Measurements from ENCODE around the gene BRD3. TPM values are rescaled to one million over a fixed set of nuclear protein-coding genes. Genes with fewer than 3 reads are reported as not detected.

Gene BRD3
- total and polyA plus RNA-seq, 2 of the 8 experiments (the other 6 are each of a cell fraction or from before 2014, with no cell fraction given), result 31.0 to 82.7 TPM

GRCh38 chr9:134103391-134103998 is 35.7 kb upstream of the BRD3 start:
- Histone ChIP-seq H3K4me1 (replicated peaks in 1 of 4; ENCODE audit: control insufficient read depth in 3 of 4, insufficient read depth in 4 of 4, low read length in 3 of 4) (no peaks in the 10 kb centered on the region), H3K56ac (replicated peaks; ENCODE audit: insufficient read length, low read depth, low read length) (peak overlapping the region; percentile 97), H3K9ac (replicated peaks in 1 of 4; ENCODE audit: extremely low read depth in 1 of 4, low read depth in 3 of 4, low read length in 3 of 4) (no peak overlapping the region), H3K79me1 (ENCODE audit: low read depth, low read length) (no peaks in the 10 kb centered on the region), H4K91ac (replicated peaks; ENCODE audit: insufficient read length, low read length) (no peak overlapping the region), H2BK15ac (ENCODE audit: low read length) (no peak overlapping the region), H3K14ac (ENCODE audit: insufficient read length) (no peak overlapping the region), H3K23ac (ENCODE audit: insufficient read length) (no peak overlapping the region), H2BK120ac (replicated peaks; ENCODE audit: low read depth, low read length) (no peak overlapping the region), H3K18ac (ENCODE audit: extremely low read depth, low read length) (no peak overlapping the region), H2AK5ac (ENCODE audit: low read depth, low read length) (peak overlapping the region; percentile 15; the same call in 1 of the 2 replicates), H3K23me2 (ENCODE audit: low read depth, low read length) (peaks cover 15% of the 10 kb centered on the region; the same call in 1 of the 2 replicates), H3K27ac (ENCODE audit: low read depth, low read length) (no peak overlapping the region), H3K36me3 (ENCODE audit: control insufficient read depth in 2 of 4, insufficient read depth in 4 of 4, low read length in 3 of 4) (no peaks in the 10 kb centered on the region), H3K79me2 (ENCODE audit: control insufficient read depth in 1 of 2, insufficient read depth in 2 of 2, low read length in 2 of 2) (no peaks in the 10 kb centered on the region), H3K27me3 (replicated peaks in 1 of 4; ENCODE audit: control insufficient read depth in 3 of 4, extremely low read depth in 1 of 4, insufficient read depth in 3 of 4, low read length in 3 of 4) (peaks cover 0 to 3% (median 0%) of the 10 kb centered on the region in 4 experiments; a peak in 1 of 7 replicates), H2AFZ (ENCODE audit: low read length) (no peak overlapping the region), H2BK12ac (ENCODE audit: low read depth, low read length) (no peak overlapping the region), H2BK20ac (ENCODE audit: low read length) (no peak overlapping the region), H4K8ac (ENCODE audit: extremely low read depth, insufficient read depth, low read length) (no peak overlapping the region), H3K9me3 (ENCODE audit: insufficient read depth in 2 of 2, low read depth in 1 of 2, low read length in 1 of 2) (peaks cover 0 to 11% of the 10 kb centered on the region in 2 experiments; a peak in 2 of 4 replicates), H3K4ac (replicated peaks; ENCODE audit: insufficient read length, low read depth, low read length) (no peak overlapping the region), H3K4me3 (ENCODE audit: extremely low read depth in 1 of 4, insufficient read depth in 2 of 4, low read depth in 3 of 4, low read length in 4 of 4) (no peak overlapping the region), H4K20me1 (replicated peaks in 1 of 2; ENCODE audit: control insufficient read depth in 1 of 2, insufficient read depth in 2 of 2, low read length in 2 of 2) (peaks cover 0 to 8% of the 10 kb centered on the region in 2 experiments), H4K5ac (ENCODE audit: insufficient read length, low read depth, low read length) (no peak overlapping the region), H3K4me2 (ENCODE audit: insufficient read depth in 1 of 2, low read depth in 2 of 2, low read length in 2 of 2) (no peak overlapping the region), H2BK5ac (ENCODE audit: low read depth, low read length) (no peak overlapping the region)
- POLR2A ChIA-PET (ENCODE audit: partially characterized antibody), result no interaction called here
- CTCF ChIA-PET (ENCODE audit: partially characterized antibody), result no interaction called here
- FAIRE-seq (no peak), DNase-seq (ENCODE audit: low read depth in 1 of 2, low spot score in 2 of 2) (no peak)
- 71 to 100% methylated on average over 2 to 5 of the region's 5 CpGs for WGBS, 2 experiments (ENCODE audit: extremely low coverage in 1 of 2, insufficient coverage in 1 of 2, insufficient read length in 1 of 2, insufficient replicate concordance in 2 of 2, low coverage in 1 of 2, low lambda C conversion rate in 2 of 2, missing lambda C conversion rate in 1 of 2)
- no peak for TF ChIP-seq CHD2 (IDR thresholded peaks at IDR 0.05; ENCODE audit: low read length)
- TF ChIP-seq KDM5A (IDR thresholded peaks at IDR 0.05; ENCODE audit: low read length), result no peak
- no peak for TF ChIP-seq JUN (IDR thresholded peaks at IDR 0.05; ENCODE audit: low read depth, low read length)
